ENCODE measurements around the gene RSPH1.
A peak's percentile ranks its signal among the peaks of the same experiment; 100 is the strongest.

The RSPH1 gene

GRCh38 chr21:42496120-42496838, at the start of gene RSPH1:
Gene RSPH1 (minus strand): TSS chr21:42496224. CDS start chr21:42496186, 38 bp downstream.
- peak; percentile 99 to 100 for ATAC-seq

GRCh38 chr21:42545745-42546144, 49.7 kb upstream of the RSPH1 start:
- no peak for ATAC-seq

- ATAC-seq, result no peak
Observed at GRCh38 chr21:42545317-42545716, 49.3 kb upstream of the RSPH1 start.

GRCh38 chr21:42544544-42544943, 48.5 kb upstream of the RSPH1 start:
- no peak for ATAC-seq

- ATAC-seq, result no peak
Observed at GRCh38 chr21:42543106-42543847, 47.3 kb upstream of the RSPH1 start.

- no peak for ATAC-seq
Observed at GRCh38 chr21:42542596-42542995, 46.6 kb upstream of the RSPH1 start.

- no peak for ATAC-seq
Observed at GRCh38 chr21:42542196-42542595, 46.2 kb upstream of the RSPH1 start.

- ATAC-seq, result no peak
Observed at GRCh38 chr21:42541618-42542017, 45.6 kb upstream of the RSPH1 start.

- no peak for ATAC-seq
Observed at GRCh38 chr21:42541174-42541573, 45.1 kb upstream of the RSPH1 start.

GRCh38 chr21:42540396-42540795, 44.4 kb upstream of the RSPH1 start:
- no peak for ATAC-seq

- no peak for ATAC-seq
Observed at GRCh38 chr21:42539931-42540343, 43.9 kb upstream of the RSPH1 start.

- ATAC-seq, result no peak
Observed at GRCh38 chr21:42539342-42539741, 43.3 kb upstream of the RSPH1 start.

GRCh38 chr21:42538479-42539275, 42.7 kb upstream of the RSPH1 start:
- no peak for ATAC-seq

- ATAC-seq, result peak in 1 of 2 donors; percentile 38
Observed at GRCh38 chr21:42537106-42537742, 41.2 kb upstream of the RSPH1 start.

GRCh38 chr21:42536601-42537000, 40.6 kb upstream of the RSPH1 start:
- no peak for ATAC-seq

GRCh38 chr21:42535602-42536171, 39.7 kb upstream of the RSPH1 start:
- peak; percentile 35 to 43 for ATAC-seq

GRCh38 chr21:42534421-42535378, 38.7 kb upstream of the RSPH1 start:
- ATAC-seq, result no peak

GRCh38 chr21:42533963-42534355, 37.9 kb upstream of the RSPH1 start:
- ATAC-seq, result no peak

GRCh38 chr21:42533306-42533962, 37.4 kb upstream of the RSPH1 start:
- ATAC-seq, result no peak

GRCh38 chr21:42532466-42533181, 36.6 kb upstream of the RSPH1 start:
- ATAC-seq, result no peak

Data from activated CD4-positive, CD25-positive, alpha-beta regulatory T cell treated with anti-CD3 and anti-CD28 coated beads, Interleukin-2, amount 50 U/mL, for 24 hours (primary cell).